HG03108 (cell line): ENCODE results near the gene POLR2E.
"Not testable (repeated sequence)": the region's sequence is repeated elsewhere in the genome, so short reads cannot be mapped to it uniquely, and the experiment has no call there.

ENCODE experiments used
- ATAC-seq: cut with Tn5 transposase; IDR thresholded peaks from one replicate; pipeline ENCODE4 v1.9.1; 2021; ENCODE audit warnings: moderate library complexity; ENCODE audit not compliant: unreplicated experiment

The POLR2E gene

DNA sequence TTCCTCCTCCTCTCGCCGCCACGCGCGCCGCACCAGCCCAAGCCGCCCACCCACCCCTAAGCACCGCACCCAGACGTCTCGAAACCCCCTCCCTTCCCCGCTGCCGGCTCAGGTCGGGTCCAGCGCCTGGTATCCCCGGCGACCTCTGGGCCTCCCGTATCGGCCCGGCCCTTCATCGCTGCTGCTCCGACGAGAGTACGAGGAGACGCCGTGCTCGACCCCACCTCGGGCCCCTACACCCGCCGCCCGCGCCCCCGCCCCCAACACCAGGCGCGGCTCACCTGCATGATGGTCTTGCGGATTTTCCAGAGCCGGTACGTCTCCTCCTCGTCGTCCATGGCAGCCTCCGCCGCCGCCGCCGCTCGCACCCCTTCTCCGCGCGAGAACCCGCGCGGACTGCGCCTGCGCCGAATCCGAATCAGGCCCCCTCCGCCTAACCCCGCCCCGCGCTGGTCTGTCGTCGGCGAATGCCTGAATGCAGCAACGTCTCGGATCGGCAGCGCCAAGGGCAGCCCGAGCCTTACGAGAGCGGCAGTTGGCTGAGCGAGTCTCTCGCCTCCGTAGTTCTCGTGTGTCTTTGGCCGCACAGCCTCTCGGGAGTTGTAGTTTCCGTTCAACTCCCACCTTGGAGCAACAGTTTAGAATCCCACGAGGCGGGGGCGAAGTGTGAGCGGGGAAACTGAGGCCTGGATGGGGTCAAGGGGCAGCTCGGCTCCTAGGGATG, at the start of gene POLR2E:
POLR2E (minus strand) TSS at position 398 of the 724 bp plus-strand sequence; CDS start at position 338, 60 bp downstream.
- ATAC-seq, result peak; percentile 81

DNA sequence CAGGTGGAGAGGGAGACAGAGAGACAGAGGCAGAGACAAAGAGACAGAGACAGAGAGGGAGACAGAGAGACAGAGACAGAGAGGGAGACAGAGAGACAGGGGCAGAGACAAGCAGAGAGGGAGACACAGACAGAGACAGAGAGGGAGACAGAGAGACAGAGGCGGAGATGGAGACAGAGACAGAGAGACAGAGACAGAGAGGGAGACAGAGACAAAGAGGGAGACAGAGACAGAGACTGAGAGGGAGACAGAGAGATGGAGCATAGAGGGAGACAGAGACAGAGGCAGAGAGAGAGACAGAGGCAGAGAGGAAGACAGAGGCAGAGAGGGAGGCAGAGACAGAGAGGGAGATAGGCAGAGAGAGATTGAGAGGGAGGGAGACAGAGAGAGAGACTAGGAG, 49.6 kb upstream of the POLR2E start:
- no peak for ATAC-seq

DNA sequence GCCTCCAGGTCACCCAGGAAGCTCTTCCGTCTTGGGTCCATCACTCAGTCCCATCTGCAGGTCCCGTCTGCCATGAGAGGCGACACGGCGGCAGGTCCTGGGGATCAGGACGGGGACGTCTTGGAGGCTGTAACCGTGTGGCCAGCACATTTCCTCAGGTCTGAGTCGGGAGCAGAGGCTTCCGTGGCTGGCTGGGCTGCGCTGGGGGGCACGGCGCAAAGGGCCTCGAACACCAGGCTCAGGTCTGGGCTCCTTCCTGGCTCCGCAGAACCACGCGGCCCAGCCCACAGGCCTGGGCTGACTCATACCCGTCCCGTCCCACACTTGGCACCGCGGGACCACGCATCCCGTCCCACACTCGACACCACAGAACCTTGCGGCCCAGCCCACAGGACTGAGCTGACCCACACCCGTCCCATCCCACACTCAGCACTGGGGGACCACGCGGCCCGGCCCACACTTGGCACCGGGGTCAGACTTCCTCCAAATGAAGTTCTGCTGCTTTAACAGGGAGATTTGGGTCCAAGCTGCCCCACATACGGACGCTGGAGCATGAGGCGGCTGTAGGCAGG, 48.7 kb upstream of the POLR2E start:
- ATAC-seq, result no peak

DNA sequence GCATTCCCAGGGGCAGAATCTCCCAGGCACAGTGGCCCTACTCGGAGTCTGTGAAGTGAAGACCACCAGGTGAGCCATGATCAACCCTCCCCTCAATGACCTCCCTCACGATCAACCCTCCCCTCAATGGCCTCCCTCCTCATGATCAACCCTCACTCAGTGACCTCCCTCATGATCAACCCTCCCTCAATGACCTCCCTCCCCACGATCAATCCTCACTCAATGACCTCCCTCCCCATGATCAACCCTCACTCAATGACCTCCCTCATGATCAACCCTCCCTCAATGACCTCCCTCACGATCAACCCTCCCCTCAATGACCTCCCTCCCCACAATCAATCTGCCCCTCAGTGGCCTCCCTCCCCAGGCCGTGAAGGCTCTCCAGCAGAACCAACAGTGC, 46.8 kb upstream of the POLR2E start:
- ATAC-seq, result no peak

DNA sequence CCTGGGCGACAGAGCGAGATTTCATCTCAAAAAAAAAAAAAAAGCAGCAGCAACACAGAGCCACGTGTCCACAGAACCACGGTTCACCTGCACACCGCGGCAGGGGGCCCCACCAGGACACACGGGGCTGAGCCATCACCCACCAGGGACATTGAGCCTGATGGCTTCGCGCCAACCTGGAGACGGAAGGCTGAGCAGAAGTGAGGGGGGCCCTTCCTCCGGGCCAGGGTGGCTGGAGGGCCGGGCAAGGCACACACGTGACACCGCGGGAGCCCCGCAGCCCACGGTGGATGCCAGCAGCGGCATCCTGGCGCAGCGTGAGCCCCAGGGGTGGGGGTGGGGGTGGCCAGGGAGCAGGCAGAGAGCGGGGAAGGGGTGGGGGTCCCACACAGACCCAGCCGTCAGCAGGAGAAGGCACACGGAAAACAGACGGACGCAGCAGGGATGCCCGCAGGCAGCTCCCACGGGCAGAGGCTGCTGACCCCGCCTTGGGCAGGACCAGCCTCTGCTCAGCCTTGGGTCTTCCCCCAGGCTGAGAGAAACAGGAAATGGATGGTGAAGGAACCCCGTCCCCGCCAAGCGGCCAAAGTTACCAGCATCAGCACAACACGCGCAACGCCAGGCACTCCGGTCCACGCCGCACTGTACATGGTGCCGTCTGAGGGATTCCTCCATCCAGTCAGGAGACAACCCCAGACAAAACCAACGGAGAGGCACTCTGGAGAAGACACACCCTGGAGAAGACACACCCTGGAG, 45.3 kb upstream of the POLR2E start:
- no peak for ATAC-seq

DNA sequence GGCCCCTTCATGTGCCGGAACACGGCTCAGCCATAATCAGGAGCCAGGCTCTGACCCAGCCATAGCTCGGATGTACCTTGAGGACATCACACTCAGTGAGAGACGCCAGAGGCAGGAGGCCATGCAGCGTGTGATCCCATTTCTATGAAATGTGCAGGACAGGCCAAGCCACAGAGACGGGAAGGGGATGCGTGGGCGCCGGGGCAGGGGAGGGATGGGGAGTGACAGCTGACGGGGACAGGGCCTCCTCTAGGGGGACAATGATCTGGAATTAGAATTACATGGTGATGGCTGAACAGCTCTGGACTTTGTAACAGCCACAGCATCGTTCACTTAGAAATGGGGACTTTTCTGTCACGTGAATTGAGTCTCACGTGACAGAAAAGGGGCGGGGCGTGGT, 44.0 kb upstream of the POLR2E start:
- no peak for ATAC-seq

DNA sequence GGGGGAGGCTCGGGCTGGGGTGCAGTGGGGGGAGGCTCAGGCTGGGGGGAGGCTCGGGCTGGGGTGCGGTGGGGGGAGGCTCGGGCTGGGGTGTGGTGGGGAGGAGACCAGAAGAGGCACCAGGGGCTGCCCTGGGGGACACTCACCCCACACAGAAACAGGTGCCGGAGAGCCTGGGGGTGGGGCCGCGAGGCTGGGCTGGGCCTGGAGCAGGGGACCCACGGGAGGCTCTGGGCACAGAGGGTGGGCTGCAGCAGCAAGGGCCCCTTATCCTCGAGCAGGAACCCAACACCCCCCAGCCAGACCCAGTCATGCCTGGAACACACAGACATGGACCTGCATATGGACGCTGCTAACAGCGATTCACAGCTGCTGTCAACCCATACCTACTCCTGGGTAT, 42.9 kb upstream of the POLR2E start:
- ATAC-seq, result no peak

DNA sequence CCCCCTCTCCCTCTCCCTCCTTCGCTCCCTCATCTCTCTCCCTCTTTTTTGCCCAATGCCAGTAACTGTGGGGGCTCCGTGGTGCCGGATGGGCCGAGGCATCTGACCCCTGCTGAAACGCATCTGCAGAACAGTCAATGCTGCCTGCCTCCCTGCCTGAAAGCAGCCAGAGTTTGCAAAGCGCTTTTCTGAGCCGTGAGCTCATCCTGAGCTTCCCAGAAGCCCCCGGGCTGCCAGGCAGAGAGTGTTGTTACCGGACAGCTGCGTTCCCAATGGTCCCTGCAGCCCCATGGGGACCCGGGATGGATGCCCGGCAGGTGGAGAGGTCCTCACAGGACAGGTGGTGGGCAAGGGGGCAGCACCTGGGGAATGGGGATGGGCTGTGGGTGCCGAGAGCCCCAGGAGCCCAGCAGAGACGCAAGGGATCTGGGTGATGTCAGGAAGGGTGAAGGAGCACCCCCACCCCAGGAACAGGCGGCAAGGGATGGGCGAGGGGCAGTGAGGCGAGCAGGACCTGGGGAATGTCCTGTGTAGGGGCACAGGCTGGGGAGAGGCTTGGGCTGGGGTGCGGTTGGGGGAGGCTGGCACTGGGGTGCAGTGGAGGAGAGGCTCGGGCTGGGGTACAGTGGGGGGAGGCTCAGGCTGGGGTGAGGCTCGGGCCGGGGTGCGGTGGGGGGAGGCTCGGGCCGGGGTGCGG, 41.6 kb upstream of the POLR2E start:
- no peak for ATAC-seq

DNA sequence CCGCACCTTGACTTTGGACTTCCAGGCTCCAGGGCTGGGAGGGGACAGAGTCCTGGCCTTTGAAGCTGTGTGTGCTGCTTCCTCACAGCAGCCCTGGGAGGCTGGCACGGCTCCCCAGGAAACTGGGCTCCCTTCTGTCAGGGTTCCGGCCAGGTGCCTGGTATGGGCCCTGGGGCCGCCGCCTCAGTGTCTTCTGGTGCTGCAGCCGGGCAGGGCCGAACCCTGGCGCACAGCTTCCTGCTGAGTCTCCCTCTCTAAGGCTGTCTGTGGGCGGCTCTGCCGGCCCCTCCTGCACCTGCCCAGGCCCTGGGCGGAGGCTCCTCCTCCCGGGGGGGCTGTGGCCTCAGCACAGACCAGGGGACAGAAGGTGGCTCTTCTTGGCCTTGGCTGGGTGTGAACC, 41.0 kb upstream of the POLR2E start:
- no peak for ATAC-seq

DNA sequence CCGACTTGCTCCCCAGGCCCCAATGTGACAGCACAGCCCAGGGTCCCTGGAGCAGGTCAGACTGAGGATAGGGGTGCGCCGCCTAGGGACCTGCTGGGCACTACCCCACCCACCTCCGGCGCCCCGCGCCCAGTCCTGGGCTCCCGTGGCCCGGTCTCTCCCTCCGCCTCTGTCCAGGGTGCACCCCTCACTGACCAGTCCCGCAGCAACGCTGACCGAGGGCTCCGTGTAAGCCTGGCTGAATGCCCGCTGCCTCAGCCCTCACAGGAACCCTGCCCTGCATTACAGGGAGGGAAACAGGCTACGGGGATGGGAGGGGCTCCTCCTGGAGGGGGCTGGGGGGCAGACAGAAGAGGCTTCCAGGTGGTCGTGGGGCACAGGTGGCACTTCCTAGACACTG, 40.3 kb upstream of the POLR2E start:
- no peak for ATAC-seq

DNA sequence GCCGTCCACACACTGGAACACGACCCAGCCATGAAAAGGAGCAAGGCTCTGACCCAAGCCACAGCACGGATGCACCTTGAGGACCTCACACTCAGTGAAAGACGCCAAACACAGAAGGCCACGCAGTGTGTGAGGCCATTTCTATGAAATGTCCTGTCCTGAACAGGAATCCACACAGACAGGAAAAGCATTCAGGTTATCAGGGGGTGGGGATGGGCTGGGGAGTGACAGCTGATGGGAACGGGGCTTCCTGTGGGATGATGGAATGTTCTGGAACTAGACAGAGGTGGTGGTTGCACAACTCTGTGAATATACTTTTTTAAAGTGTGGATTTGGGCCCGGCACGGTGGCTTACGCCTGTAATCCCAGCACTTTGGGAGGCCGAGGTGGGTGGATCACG, 39.3 kb upstream of the POLR2E start:
- no peak for ATAC-seq

DNA sequence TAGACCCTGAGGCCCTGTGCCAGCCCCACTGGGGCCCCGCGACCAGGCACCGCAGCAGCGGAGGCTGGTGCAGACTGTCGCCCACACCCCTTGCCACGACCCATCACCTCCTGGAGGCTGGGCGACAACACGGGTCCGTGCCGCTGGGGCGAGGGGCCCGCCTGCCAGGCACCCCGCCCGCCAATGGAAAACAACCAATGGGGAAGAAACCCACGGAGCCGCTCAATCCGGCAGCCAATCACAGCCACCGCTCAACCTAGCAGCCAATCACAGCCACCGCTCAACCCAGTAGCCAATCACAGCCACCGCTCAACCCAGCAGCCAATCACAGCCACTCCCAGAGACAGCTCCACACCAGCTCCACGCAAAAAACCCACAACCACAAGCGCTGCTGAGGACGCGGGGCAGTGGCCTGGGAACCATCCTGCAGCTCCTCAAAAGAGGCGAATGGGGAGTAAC, 38.3 kb upstream of the POLR2E start:
- ATAC-seq, result peak; percentile 42

DNA sequence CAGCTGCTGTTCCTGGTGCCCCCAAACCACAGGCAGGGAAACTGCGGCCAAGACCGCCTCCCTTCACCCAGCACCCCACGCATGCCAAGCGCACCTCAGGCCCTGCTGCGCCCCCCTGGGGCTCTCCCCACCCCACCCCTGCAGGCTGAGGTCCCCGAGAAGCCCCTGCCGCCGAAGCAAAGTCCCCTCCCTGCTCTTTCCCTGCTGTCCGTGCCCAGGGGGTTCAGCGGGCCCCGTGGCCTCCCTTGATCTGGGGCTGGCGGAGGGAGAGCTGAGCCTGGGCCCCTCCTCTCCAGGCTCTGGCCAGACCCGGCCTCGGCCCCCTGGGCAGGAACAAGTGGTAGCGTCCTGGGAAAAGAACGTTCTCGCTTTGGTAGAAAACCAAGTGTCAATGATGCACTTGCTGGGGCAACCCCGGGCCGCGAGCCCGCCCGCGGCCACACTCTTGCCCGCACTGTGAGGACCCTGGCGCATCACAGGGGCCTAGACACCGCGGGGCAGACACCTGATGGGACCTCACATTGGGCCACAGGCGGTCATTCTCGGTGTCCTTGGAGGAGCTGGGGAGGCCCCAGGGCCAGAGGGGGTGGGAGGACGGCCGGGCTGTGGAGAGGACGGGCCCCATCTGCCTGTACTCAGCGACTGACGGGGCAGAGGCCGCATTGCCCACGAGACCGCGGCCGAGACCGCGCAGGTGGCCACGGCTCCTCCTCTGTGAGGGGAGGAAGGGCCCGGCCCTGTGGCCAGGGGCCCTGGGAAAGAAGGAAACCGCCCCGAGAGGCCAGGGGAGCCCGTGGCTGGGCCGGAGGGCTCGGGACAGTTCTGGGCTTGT, 37.6 kb upstream of the POLR2E start:
- ATAC-seq, result no peak

DNA sequence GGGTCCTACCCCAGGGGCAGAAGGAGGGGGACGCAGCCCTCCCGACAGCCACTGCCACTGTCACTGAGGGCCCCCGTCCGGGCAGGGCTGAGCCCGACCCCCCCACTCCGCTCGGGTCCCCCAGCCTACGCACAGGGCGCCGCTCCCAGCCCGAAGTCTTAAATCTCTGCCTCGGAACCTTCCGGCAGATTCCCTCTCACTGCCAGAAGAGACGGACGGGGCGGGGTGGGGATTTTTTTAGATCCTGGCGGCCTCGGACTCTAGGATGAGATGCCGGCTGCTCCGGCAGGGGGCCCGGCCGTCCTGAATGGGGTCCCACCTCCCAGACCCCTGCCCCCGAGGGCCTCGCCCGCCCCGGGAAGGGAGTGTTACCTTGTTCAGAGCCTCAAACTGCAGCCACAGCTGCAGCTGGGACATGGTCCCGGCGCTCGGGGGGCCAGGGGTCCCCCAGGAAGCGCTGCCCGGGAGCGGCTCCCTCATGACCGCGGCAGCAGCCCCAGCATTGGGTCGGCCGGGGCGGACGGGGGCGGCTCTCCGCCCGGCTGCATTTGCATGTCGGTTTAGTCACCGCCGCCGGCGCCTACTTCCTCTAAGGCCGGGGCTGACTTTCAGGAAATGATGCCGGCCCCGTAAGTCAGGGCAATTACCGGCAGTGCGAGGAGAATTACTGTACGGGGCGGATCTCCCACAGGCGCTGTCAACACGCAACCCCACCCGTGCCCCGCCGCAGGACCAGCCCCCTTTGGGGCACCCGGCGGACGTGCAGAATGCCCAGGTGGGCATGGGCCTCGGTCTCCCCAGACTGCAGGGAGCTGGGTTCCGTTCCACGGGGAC, 36.8 kb upstream of the POLR2E start:
- no peak for ATAC-seq

DNA sequence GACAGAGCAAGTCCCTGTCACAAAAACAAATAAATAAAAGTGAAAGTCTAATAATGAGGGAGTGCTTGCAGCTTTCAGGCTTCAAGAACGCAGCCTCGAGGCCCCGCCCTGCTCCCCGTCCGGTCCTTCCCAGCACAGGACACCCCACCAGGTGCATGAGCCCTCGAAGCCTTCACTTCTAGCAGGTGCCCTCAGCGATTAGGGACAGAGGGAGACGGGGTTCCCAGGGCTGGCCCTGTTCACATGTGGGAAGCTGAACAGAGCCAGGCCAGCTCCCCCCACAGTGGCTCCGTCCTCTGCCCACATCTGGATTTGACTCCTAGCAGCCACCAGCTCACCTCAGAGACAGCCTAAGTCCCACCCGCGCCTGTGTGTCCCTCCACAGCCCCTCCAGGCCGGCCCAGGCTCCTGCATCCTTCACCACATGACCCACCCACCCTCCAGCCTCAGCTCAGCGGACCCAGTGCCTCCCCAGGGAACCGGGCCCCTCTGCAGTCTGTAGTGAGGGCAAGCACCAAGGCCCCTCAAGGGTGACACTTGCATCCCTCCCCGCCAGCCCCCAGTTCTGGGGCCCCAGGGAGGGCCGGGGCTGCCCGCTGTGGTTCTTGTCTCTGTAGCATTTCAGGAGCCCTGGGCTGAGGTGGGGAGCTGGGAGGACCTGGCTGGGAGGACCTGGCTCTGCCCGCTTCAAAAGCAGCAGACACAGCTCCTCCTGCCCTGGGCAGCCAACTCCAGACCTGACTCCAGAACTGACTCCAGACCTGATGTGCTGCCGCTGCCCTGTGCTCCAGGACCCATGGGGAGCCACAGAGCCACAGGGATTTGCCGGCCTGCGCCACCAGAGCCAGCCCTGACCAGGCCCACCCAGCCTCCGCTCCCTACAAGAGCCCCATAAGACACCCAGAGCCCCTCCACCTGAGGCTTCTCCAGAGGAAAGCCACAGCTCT, 35.9 kb upstream of the POLR2E start:
- no peak for ATAC-seq

DNA sequence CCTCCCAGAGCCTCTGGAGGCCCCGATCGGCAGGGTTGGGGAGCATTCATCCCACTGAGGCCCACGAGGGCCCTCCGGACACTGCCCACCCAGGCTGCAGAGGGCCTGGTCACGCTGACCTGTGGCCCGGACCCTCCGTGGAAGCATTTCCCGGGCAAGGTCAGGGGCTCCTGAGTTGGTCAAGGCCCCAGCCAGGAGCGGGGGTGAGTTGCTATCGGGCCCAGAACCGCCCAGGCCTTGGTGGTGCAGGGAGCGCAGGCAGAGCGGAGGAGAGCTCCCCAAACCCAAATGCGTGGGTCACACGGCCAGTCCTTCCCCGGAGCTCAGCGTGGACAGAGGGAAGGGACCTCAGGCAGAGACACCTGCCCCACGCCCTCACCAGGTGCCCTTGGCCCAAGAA, 34.4 kb upstream of the POLR2E start:
- no peak for ATAC-seq

DNA sequence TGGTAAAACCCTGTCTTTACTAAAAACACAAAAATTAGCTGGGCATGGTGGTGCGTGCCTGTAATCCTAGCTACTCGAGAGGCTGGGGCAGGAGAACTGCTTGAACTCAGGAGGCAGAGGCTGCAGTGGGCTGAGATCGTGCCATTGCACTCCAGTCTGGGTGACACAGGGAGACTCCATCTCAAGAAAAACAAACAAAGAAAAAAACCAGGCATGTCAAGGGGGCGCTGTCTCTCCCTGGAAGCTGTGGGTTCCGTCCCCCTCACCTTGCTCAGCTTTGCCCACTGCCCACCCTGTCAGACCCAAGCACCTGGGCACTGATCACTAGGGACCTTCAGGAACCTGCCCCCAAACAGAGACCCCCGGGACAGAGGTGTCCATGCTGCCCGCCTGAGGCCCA, 33.9 kb upstream of the POLR2E start:
- ATAC-seq, result not testable (repeated sequence)

DNA sequence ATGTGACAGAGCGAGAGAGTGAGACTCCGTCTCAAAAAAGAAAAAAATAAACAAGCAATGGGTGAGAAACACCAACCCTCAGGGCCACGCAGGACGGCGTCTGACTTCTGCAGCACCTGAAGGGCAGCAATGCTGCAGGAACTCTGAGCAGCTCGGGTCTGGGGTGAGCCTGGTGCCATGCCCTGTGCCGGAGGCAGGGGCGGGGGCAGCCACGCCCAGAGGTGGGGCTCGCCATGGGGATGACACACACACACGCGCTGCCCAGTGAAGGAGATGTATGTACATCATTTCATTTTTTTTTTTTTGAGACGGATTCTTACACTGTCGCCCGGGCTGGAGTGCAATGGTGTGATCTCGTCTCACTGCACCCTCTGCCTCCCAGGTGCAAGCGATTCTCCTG, 32.9 kb upstream of the POLR2E start:
- ATAC-seq, result no peak
